Colon (tissue), 2 donors: ENCODE measurements around the gene CIB1.

Source experiments
- FAIRE-seq: peaks from 2 replicates; lab custom pipeline; 2012; peaks lifted over from hg19 to GRCh38; lab: Jason Lieb, UNC
- donor health status: control.
- donor health status: control.

CIB1 gene

DNA sequence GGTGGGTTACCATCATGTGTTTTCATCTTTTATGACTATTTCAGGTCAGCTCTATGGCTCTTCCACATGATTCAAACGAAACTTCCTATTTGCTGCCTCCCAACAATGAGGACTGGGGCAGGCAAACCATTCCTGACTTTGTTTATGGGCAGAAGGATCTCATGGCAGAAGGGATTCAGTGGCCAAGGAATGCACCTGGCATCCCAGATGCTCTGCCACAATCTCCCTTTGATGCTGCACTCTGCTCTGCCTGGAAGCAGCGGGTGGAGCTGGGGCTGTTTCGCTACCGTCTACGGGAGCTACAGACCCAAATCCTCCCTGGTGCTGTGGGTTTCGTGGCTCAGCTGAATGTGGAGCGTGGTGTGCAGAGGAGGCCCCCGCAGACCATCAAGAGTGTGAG lies 7.1 kb upstream of the CIB1 start:
- no peak for FAIRE-seq

- no peak for FAIRE-seq
Measured at GRCh38 chr15:90239371-90239770, 5.6 kb upstream of the CIB1 start.

- FAIRE-seq = no peak
Measured at GRCh38 chr15:90234096-90234988, 601 bp upstream of the CIB1 start, which contains the start of gene GDPGP1. GDPGP1 (plus strand) TSS chr15:90234209; CDS start chr15:90240909, 6,700 bp downstream.

- FAIRE-seq = no peak
Measured at GRCh38 chr15:90232941-90233386, 777 bp downstream of the CIB1 start.

DNA sequence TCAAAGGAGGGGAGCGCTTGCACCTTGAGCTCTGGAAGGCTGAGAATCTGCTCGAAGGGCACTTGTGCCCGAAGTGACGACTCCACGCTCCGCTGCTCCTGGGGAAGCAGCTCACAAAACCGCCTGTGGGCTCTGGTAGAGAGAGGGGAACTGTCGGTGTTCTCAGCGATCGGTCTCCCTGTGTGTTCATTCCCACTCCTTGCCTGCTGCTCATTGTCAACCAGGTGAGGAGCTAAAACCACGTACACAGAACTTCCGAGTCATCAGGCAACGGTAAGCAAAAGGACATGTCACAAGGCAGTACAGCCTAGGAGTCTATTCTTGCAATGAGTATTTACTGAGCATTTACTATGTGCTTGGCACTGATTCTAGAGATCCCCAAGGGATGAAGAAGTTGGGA lies 1.5 kb downstream of the CIB1 start:
- FAIRE-seq = no peak

- FAIRE-seq = no peak
Measured at GRCh38 chr15:90231028-90232017, 2.4 kb downstream of the CIB1 start.

DNA sequence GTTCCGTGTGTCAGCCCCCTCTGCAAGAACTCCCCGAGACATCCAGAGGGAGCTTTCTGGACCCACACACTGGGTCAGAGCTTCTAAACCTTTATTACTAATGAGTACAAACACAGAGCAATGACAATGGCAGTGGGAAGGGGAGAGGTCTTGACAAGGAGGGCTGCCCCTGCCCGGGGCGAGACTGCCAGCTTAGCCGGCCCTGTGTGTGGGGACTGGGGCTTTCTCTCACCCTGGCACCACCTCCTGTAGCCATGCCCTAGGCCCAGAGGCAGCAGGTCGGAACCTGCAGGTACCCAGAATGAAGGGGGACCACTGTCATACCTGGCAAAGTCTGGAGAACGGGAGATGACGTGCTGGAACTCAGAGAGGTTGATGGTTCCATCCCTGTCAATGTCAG lies 3.1 kb downstream of the CIB1 start:
- no peak for FAIRE-seq

DNA sequence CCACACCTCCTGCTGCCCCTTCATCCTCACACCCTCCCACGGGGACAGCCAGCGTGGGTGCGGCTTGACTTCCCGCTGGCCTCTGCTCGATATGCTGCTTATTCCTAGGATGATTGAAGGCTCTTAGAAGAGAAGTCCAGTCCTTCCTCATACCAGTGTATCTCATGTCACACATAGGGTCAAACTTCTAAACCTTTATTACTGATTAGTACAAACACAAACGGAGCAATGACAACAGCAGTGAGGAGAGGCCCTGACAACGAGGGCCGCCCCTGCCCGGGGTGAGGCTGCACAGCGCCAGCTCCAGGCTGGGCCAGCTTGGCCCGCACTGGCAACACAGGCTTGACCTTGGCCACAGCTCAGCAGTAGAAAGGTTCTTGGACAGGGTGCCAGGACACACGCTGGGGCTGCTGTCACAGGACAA lies 3.7 kb downstream of the CIB1 start:
- FAIRE-seq = no peak

GRCh38 chr15:90228960-90229359 lies 4.8 kb downstream of the CIB1 start:
- FAIRE-seq = no peak

DNA sequence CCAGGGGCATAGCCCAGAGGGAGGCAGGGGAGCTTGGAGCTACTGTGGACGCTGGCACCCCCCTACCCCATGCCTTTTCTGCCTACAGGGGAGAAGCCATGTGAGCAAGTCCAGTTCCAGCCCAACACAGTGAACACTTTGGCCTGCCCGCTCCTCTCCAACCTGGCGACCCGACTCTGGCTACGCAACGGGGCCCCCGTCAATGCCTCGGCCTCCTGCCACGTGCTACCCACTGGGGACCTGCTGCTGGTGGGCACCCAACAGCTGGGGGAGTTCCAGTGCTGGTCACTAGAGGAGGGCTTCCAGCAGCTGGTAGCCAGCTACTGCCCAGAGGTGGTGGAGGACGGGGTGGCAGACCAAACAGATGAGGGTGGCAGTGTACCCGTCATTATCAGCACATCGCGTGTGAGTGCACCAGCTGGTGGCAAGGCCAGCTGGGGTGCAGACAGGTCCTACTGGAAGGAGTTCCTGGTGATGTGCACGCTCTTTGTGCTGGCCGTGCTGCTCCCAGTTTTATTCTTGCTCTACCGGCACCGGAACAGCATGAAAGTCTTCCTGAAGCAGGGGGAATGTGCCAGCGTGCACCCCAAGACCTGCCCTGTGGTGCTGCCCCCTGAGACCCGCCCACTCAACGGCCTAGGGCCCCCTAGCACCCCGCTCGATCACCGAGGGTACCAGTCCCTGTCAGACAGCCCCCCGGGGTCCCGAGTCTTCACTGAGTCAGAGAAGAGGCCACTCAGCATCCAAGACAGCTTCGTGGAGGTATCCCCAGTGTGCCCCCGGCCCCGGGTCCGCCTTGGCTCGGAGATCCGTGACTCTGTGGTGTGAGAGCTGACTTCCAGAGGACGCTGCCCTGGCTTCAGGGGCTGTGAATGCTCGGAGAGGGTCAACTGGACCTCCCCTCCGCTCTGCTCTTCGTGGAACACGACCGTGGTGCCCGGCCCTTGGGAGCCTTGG lies 5.6 kb downstream of the CIB1 start:
- FAIRE-seq = no peak

GRCh38 chr15:90227336-90227735 lies 6.4 kb downstream of the CIB1 start:
- FAIRE-seq = no peak

- no peak for FAIRE-seq
Measured at GRCh38 chr15:90225504-90226234, 8.1 kb downstream of the CIB1 start.

- FAIRE-seq = no peak
Measured at GRCh38 chr15:90225047-90225446, 8.7 kb downstream of the CIB1 start.

- FAIRE-seq = no peak
Measured at GRCh38 chr15:90223441-90224165, 10.1 kb downstream of the CIB1 start.

- no peak for FAIRE-seq
Measured at GRCh38 chr15:90222547-90222946, 11.2 kb downstream of the CIB1 start.

DNA sequence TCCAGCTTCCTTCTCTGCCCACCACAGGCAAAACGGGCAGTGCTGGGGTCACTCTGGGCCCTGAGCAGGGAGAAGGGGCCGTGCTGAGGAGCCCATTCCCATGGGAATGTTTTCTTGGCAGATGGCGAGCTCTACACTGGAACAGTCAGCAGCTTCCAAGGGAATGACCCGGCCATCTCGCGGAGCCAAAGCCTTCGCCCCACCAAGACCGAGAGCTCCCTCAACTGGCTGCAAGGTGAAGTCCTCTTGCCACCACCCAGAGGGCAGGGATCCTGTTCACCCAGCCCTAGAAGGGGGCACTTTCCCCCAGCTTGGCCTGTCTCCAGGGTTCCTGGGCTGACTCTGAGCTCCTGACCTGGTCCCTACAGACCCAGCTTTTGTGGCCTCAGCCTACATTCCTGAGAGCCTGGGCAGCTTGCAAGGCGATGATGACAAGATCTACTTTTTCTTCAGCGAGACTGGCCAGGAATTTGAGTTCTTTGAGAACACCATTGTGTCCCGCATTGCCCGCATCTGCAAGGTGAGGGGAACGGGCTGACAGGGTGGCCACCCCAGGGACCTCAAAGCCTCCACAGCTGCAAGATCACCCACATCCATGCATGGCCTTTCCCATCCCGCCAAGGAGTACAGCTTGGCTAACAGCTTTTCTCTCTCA lies 12.4 kb downstream of the CIB1 start:
- FAIRE-seq = no peak

GRCh38 chr15:90219421-90220141 lies 14.2 kb downstream of the CIB1 start:
- no peak for FAIRE-seq

DNA sequence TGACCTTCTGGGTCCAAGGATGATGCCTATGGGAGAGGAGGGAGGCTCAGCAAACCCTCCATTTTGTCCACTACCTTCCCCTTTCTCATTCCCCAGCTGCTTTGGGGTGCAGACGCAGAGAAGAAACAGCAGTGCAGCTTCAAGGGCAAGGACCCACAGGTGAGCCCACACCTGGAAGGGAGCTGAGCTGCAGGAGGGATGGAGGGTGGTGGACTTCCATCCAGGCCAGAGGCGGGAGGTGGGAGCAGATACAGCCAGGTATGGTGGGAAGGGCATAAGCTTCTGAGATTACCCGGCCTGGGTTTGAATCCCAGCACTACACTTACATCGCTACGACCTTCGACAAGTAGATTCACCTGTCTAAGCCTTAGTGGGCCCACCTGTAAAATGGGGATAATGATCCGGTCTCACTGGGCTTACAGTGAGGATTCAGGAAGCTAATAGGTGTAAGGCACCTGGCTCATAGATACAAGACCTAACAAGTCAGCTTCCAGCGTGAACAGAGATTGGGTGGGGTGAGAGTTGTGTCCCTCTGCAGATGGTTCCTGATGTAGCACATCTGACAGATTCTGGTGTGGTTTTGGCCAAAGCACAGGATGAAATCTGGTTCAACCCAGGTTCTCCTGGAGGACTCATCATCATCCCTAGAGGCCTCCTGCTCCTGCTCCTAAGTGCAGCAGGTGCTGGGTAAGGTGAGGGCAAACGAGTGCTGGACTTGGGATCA lies 15.9 kb downstream of the CIB1 start:
- FAIRE-seq = no peak
